ENCODE results near the gene CEACAM7. TPM values are rescaled to one million over a fixed set of nuclear protein-coding genes. Genes with fewer than 3 reads are reported as not detected.

CEACAM7 gene
- total RNA-seq, 1 experiment from 2014 or later: not detected

GRCh38 chr19:41699231-41699967, 11.3 kb upstream of the CEACAM7 start:
- Histone ChIP-seq H3K4me2 (ENCODE audit: insufficient read depth, insufficient read length, low read length) (no peak overlapping the region), H2AFZ (ENCODE audit: low read length) (no peak overlapping the region), H2BK12ac (ENCODE audit: insufficient read length, low read depth, low read length) (no peak overlapping the region), H3K23ac (ENCODE audit: insufficient read length, low read depth, low read length) (no peak overlapping the region), H3K4me1 (ENCODE audit: insufficient read depth, low read length) (no peaks in the 10 kb centered on the region), H2BK120ac (ENCODE audit: low read depth, low read length, poor library complexity, severe bottlenecking) (no peak overlapping the region), H3K27me3 (ENCODE audit: insufficient read depth, low read length) (no peaks in the 10 kb centered on the region), H4K20me1 (ENCODE audit: control insufficient read depth, insufficient read depth, insufficient read length) (no peaks in the 10 kb centered on the region), H3T11ph (ENCODE audit: low read length) (no peak overlapping the region), H3K14ac (ENCODE audit: insufficient read depth, low read length) (no peak overlapping the region), H2AK5ac (ENCODE audit: insufficient read length, low read length) (no peak overlapping the region), H4K8ac (replicated peaks; ENCODE audit: insufficient read length, low read depth, low read length) (no peak overlapping the region), H2BK15ac (ENCODE audit: low read depth, low read length) (no peak overlapping the region), H3K56ac (ENCODE audit: insufficient read length, low read depth, low read length) (no peak overlapping the region), H3K4ac (ENCODE audit: low read depth, low read length) (no peak overlapping the region), H4K91ac (ENCODE audit: insufficient read length, low read depth, low read length) (no peak overlapping the region), H3K27ac (ENCODE audit: insufficient read length, low read depth, low read length) (no peak overlapping the region), H3K79me2 (ENCODE audit: insufficient read depth, low read length) (no peaks in the 10 kb centered on the region), H3K79me1 (ENCODE audit: insufficient read depth, low read depth, low read length, poor library complexity, severe bottlenecking) (no peaks in the 10 kb centered on the region), H3K23me2 (ENCODE audit: insufficient read length, low read depth, low read length, poor library complexity, severe bottlenecking) (no peaks in the 10 kb centered on the region), H3K9me3 (ENCODE audit: control insufficient read depth, low read depth, low read length) (peaks cover 47% of the 10 kb centered on the region), H3K9ac (ENCODE audit: extremely low read depth, insufficient read length, low read length) (no peak overlapping the region), H2BK5ac (ENCODE audit: insufficient read length, low read length) (no peak overlapping the region), H4K5ac (ENCODE audit: insufficient read length, low read depth, low read length) (no peak overlapping the region), H3K18ac (ENCODE audit: insufficient read length, low read depth, low read length) (no peak overlapping the region), H2BK20ac (ENCODE audit: low read depth, low read length, poor library complexity, severe bottlenecking) (no peak overlapping the region)
- WGBS (ENCODE audit: extremely low coverage, insufficient read length, low lambda C conversion rate): no CpG with 5 or more reads among the region's 17 CpGs
- peaks cover 0 to 25% (median 5%) of the 10 kb centered on the region in 3 experiments; a peak in 5 of 7 replicates for H3K36me3 Mint-ChIP-seq (ENCODE audit: insufficient read depth in 1 of 3, low read depth in 3 of 3)
- no peak overlapping the region for H3K27ac Mint-ChIP-seq
- TF ChIP-seq, protein P1, sequence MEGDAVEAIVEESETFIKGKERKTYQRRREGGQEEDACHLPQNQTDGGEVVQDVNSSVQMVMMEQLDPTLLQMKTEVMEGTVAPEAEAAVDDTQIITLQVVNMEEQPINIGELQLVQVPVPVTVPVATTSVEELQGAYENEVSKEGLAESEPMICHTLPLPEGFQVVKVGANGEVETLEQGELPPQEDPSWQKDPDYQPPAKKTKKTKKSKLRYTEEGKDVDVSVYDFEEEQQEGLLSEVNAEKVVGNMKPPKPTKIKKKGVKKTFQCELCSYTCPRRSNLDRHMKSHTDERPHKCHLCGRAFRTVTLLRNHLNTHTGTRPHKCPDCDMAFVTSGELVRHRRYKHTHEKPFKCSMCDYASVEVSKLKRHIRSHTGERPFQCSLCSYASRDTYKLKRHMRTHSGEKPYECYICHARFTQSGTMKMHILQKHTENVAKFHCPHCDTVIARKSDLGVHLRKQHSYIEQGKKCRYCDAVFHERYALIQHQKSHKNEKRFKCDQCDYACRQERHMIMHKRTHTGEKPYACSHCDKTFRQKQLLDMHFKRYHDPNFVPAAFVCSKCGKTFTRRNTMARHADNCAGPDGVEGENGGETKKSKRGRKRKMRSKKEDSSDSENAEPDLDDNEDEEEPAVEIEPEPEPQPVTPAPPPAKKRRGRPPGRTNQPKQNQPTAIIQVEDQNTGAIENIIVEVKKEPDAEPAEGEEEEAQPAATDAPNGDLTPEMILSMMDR (conservative IDR thresholded peaks at IDR 0.05): no peak
- H3K9me3 Mint-ChIP-seq: peaks cover 79 to 92% of the 10 kb centered on the region in 2 experiments
- no peaks in the 10 kb centered on the region for H3K4me1 Mint-ChIP-seq
- no peak overlapping the region for H3K4me3 Mint-ChIP-seq
- DNase-seq: peak; percentile 20
- no peaks in the 10 kb centered on the region; the same call in none of the 2 replicates for H3K27me3 Mint-ChIP-seq (ENCODE audit: low read depth)
